Naive thymus-derived CD4-positive, alpha-beta T cell (primary cell): ENCODE measurements around the gene ZNF827. TPM values are rescaled to one million over a fixed set of nuclear protein-coding genes. Genes with fewer than 3 reads are reported as not detected.
A peak's percentile ranks its signal among the peaks of the same experiment; 100 is the strongest.

Experiments
- ATAC-seq: fragments of 150-1000 bp; cut with Tn5 transposase; 2 replicates; pipeline ENCODE4 v1.10.0; 2021; ENCODE audit warnings: mild to moderate bottlenecking, moderate library complexity
- CTCF ChIA-PET: fragments of 350-600 bp; sonication (Branson Sonifier 250); formaldehyde crosslinking; loops from one replicate; lab custom pipeline; 2021; ENCODE audit warnings: antibody characterized with exemption; lab: Charles Lee
- POLR2A ChIA-PET: fragments of 350-600 bp; sonication (Branson Sonifier 250); formaldehyde crosslinking; loops from one replicate; lab custom pipeline; 2021; ENCODE audit warnings: antibody characterized with exemption, inconsistent platforms; lab: Charles Lee
- DNase-seq, 9 donors: peaks; one replicate each; pipeline versions ENCODE4 v3.0.0 to v3.0.0-alpha.2; 2020 to 2022; ENCODE audit warnings: mixed read lengths in 1 of 9
- H3K27ac ChIP-seq: one replicate; pipeline ENCODE4 v1.7.0; 2013; ENCODE audit warnings: mild to moderate bottlenecking, low read depth, low read length, moderate library complexity
- H3K27me3 ChIP-seq, 2 donors: one replicate each; pipeline ENCODE4 v1.7.0; 2013; ENCODE audit warnings: low read length in 2 of 2, mild to moderate bottlenecking in 2 of 2, moderate library complexity in 2 of 2; ENCODE audit not compliant: control insufficient read depth in 2 of 2, insufficient read depth in 2 of 2
- H3K36me3 ChIP-seq, 3 experiments: 1 replicate in 2 of 3; 2 replicates in 1 of 3; pipeline ENCODE4 v1.7.0; 2013; ENCODE audit warnings: low read length in 3 of 3, mild to moderate bottlenecking in 3 of 3, moderate library complexity in 1 of 3; ENCODE audit not compliant: insufficient read depth in 3 of 3, control insufficient read depth in 2 of 3
- H3K4me1 ChIP-seq, 2 donors: one replicate each; pipeline ENCODE4 v1.7.0; 2013; ENCODE audit warnings: low read length in 2 of 2, mild to moderate bottlenecking in 2 of 2, moderate library complexity in 1 of 2; ENCODE audit not compliant: control insufficient read depth in 2 of 2, insufficient read depth in 2 of 2
- H3K4me3 ChIP-seq: 2 replicates; pipeline ENCODE4 v1.7.0; 2013; ENCODE audit warnings: mild to moderate bottlenecking, low read length
- H3K9me3 ChIP-seq, 3 experiments: 1 replicate in 2 of 3; 2 replicates in 1 of 3; pipeline ENCODE4 v1.7.0; 2013; ENCODE audit warnings: low read length in 3 of 3; ENCODE audit not compliant: control insufficient read depth in 2 of 3
- H3K27ac Mint-ChIP-seq, 9 donors: one replicate each; pipeline ENCODE4 v1.8.0; 2020 to 2022; ENCODE audit warnings: mixed read lengths in 9 of 9, mild to moderate bottlenecking in 8 of 9, moderate library complexity in 5 of 9, inconsistent platforms in 2 of 9
- H3K27me3 Mint-ChIP-seq, 5 donors: one replicate each; pipeline ENCODE4 v1.8.0; 2021 to 2022; ENCODE audit warnings: mixed read lengths in 5 of 5, mild to moderate bottlenecking in 1 of 5
- H3K36me3 Mint-ChIP-seq, 5 donors: one replicate each; pipeline ENCODE4 v1.8.0; 2020 to 2022; ENCODE audit warnings: mixed read lengths in 5 of 5, mild to moderate bottlenecking in 3 of 5, inconsistent platforms in 1 of 5
- H3K4me1 Mint-ChIP-seq, 7 donors: one replicate each; pipeline ENCODE4 v1.8.0; 2020 to 2022; ENCODE audit warnings: mixed read lengths in 7 of 7, mild to moderate bottlenecking in 3 of 7, inconsistent platforms in 1 of 7
- H3K4me3 Mint-ChIP-seq, 10 donors: one replicate each; pipeline ENCODE4 v1.8.0; 2020 to 2022; ENCODE audit warnings: mild to moderate bottlenecking in 10 of 10, mixed read lengths in 10 of 10, moderate library complexity in 6 of 10, inconsistent platforms in 2 of 10
- H3K9me3 Mint-ChIP-seq, 11 donors: one replicate each; pipeline ENCODE4 v1.8.0; 2020 to 2022; ENCODE audit warnings: mixed read lengths in 11 of 11, mild to moderate bottlenecking in 4 of 11, inconsistent platforms in 1 of 11, moderate library complexity in 1 of 11
- intact Hi-C, 2 donors: fragments of 100-400 bp; cut with micrococcal nuclease; formaldehyde crosslinking; loops; one replicate each; pipeline ENCODE4 v1.15.1; 2023
- polyA plus RNA-seq, 2 donors: library from polyadenylated mRNA; unstranded; fragments of 300-500 nt; fragmentation: Illumina TruSeq; gene quantifications; one replicate each; pipeline ENCODE4 v1.2.3, GENCODE V29; 2021
- total RNA-seq, 6 experiments: library from RNA in 5 of 6; stranded (reverse) in 5 of 6; gene quantifications; 1 replicate in 5 of 6; 2 replicates in 1 of 6; pipeline ENCODE4 v1.2.3 and lab custom pipeline; 2021 to 2026

The ZNF827 gene
- total and polyA plus RNA-seq, 7 experiments from 2014 or later, result 2.3 to 32.2 (median 21.7) TPM

GRCh38 chr4:145935253-145936141, 3.1 kb downstream of the ZNF827 start:
- Histone ChIP-seq H3K36me3 (peaks cover 0 to 15% (median 0%) of the 10 kb centered on the region in 3 experiments), H3K9me3 (no peaks in the 10 kb centered on the region), H3K27ac (peak overlapping the region; percentile 68), H3K4me3 (peak overlapping the region; percentile 77), H3K4me1 (peaks cover 0 to 13% of the 10 kb centered on the region in 2 donors), H3K27me3 (no peaks in the 10 kb centered on the region)
- H3K4me1 Mint-ChIP-seq, result peaks cover 27 to 53% (median 41%) of the 10 kb centered on the region in 7 donors
- H3K4me3 Mint-ChIP-seq, result peak overlapping the region; percentile 92 to 100 (median 95)
- ATAC-seq (no peak), DNase-seq (no peak)
- intact Hi-C loops, result loop anchor here (1.0 to 10.0 kb wide), 13 partner anchors 17 to 1763 kb away; partner anchors contain the start of genes ABCE1 (in 2 of the 2), ANAPC10 (in 2 of the 2), SLC10A7 (in 2 of the 2) and OTUD4 (in 1 of the 2)
- CTCF ChIA-PET, result interaction anchor here (0.7 kb wide), 1 partner anchor 18 kb away, joined by 3 read pairs; no protein-coding TSS in a partner anchor
- peaks cover 0 to 5% (median 3%) of the 10 kb centered on the region in 5 donors for H3K36me3 Mint-ChIP-seq
- peak overlapping the region; percentile 87 to 98 (median 93) for H3K27ac Mint-ChIP-seq
- peaks cover 0 to 5% (median 0%) of the 10 kb centered on the region in 11 donors for H3K9me3 Mint-ChIP-seq
- POLR2A ChIA-PET, result interaction anchor here (0.6 kb wide), 1 partner anchor 200 kb away, joined by 5 read pairs; no protein-coding TSS in a partner anchor
- H3K27me3 Mint-ChIP-seq, result peaks cover 0 to 8% (median 0%) of the 10 kb centered on the region in 5 donors

DNA sequence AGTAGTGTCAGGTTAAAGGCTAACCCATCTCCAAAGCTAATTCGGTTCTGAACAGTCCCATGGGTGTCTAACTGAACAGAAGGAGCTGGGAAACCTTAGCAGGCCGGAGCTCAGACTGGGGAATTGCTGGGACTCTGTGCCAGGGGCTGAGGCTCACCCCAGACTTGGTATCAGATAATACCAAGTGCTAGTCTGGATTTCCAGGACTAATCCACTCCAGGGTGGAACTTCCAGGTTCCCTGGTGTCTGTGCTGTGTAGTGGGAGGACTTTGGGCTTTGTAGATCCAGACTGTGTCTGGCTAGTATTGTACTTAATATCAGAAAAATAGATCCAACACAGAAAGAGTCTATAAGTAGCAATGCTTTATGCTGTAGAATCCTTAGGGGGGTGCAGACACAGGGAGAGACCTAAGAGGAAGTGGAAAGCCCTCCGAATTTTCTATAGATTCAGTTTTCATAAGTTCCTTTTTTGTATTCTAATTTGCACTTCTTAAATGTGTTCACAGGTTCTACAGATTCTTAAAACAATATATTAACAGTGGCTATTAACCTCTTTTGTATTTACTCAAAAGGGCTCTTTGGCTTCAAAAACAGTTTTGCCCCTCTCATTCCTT, 4.1 kb downstream of the ZNF827 start:
- intact Hi-C loops, result loop anchor here (5.0 to 10.0 kb wide), 7 partner anchors 37 to 1762 kb away; partner anchors contain the start of genes ABCE1 (in 2 of the 2), ANAPC10 (in 2 of the 2), PRMT9 (in 1 of the 2) and SLC10A7 (in 1 of the 2)
- peaks cover 0 to 5% (median 0%) of the 10 kb centered on the region in 11 donors for H3K9me3 Mint-ChIP-seq
- H3K27me3 ChIP-seq, result no peaks in the 10 kb centered on the region
- H3K4me3 Mint-ChIP-seq, result peak overlapping the region in 9 of 10 donors; percentile 19 to 100 (median 92)
- POLR2A ChIA-PET, result no interaction called here
- H3K4me1 Mint-ChIP-seq, result peaks cover 27 to 58% (median 47%) of the 10 kb centered on the region in 7 donors
- ATAC-seq (no peak), DNase-seq (no peak)
- CTCF ChIA-PET, result no interaction called here
- no peaks in the 10 kb centered on the region for H3K9me3 ChIP-seq
- peaks cover 0 to 13% of the 10 kb centered on the region in 2 donors for H3K4me1 ChIP-seq
- H3K4me3 ChIP-seq, result no peak overlapping the region
- H3K27me3 Mint-ChIP-seq, result peaks cover 0 to 6% (median 0%) of the 10 kb centered on the region in 5 donors
- H3K36me3 Mint-ChIP-seq, result peaks cover 0 to 5% (median 3%) of the 10 kb centered on the region in 5 donors
- no peak overlapping the region for H3K27ac ChIP-seq
- peak overlapping the region; percentile 6 to 97 (median 93) for H3K27ac Mint-ChIP-seq
- peaks cover 0 to 15% (median 0%) of the 10 kb centered on the region in 3 experiments for H3K36me3 ChIP-seq

DNA sequence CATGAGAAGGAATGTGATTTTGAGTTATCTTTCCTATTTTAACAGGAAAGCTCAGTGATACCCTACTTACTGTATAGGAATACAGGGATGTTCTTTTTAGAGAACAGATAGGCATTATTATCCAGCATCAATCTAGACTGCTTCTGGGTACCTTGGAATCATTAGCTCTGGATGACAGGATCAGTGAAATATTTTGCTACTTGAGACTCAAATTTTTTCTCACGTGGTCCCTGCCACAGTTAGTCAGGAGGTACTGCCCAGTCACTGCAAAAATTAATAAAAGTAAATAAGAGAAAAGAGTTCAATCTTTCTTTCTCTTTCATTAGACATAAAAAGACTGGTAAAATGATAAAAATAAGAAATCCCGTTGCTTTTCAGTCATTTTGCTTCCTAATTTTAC, 5.5 kb downstream of the ZNF827 start:
- Histone ChIP-seq H3K4me3 (no peak overlapping the region), H3K4me1 (peaks cover 0 to 13% of the 10 kb centered on the region in 2 donors), H3K27me3 (no peaks in the 10 kb centered on the region), H3K27ac (no peak overlapping the region), H3K36me3 (peaks cover 0 to 15% (median 0%) of the 10 kb centered on the region in 3 experiments), H3K9me3 (no peaks in the 10 kb centered on the region)
- ATAC-seq (no peak), DNase-seq (no peak)
- Mint-ChIP-seq H3K4me3 (no peak overlapping the region), H3K36me3 (peaks cover 0 to 7% (median 3%) of the 10 kb centered on the region in 5 donors), H3K27ac (no peak overlapping the region), H3K9me3 (peaks cover 0 to 2% (median 0%) of the 10 kb centered on the region in 11 donors), H3K4me1 (peaks cover 25 to 52% (median 35%) of the 10 kb centered on the region in 7 donors), H3K27me3 (peaks cover 0 to 2% (median 0%) of the 10 kb centered on the region in 5 donors)
- ChIA-PET POLR2A (no interaction called here), CTCF (interaction anchor here (0.6 to 1.5 kb wide), 3 partner anchors 27 to 773 kb away, joined by 3 to 4 read pairs (median 3); no protein-coding TSS in a partner anchor)
- intact Hi-C loops, result loop anchor here in 1 of 2 donors (10.0 kb wide), 1 partner anchor 592 kb away; the partner anchor contains the start of gene SLC10A7

- no peak overlapping the region for H3K27ac ChIP-seq
- peaks cover 0 to 13% of the 10 kb centered on the region in 2 donors for H3K4me1 ChIP-seq
These were observed 7.2 kb downstream of the ZNF827 start for GRCh38 chr4:145931403-145931802.

DNA sequence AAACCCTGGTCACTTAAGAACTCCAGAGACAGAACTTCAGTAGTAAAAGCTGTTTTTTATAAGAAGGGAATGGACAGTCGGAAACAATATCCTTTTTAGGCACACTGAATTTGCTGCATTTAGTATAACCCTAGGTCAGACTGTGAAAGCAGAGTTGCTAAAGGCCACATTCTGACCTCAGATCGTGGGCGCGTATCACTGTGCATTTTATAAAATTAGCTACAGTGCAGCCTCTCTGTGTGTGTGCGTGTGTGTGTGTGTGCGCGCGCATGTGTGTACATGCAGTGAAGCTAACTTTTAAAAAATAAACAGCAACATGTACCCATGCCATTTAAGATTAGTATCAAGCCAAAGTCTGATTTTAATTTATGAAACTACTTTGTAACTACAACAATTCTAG, 8.0 kb downstream of the ZNF827 start:
- Mint-ChIP-seq H3K4me3 (no peak overlapping the region), H3K4me1 (peaks cover 19 to 45% (median 27%) of the 10 kb centered on the region in 7 donors), H3K27me3 (no peaks in the 10 kb centered on the region), H3K36me3 (peaks cover 6 to 19% (median 11%) of the 10 kb centered on the region in 5 donors), H3K9me3 (peaks cover 0 to 9% (median 0%) of the 10 kb centered on the region in 11 donors), H3K27ac (peak overlapping the region in 3 of 9 donors; percentile 12 to 76 (median 57))
- ATAC-seq (peak; percentile 27), DNase-seq (no peak)
- CTCF ChIA-PET, result interaction anchor here (0.7 kb wide), 1 partner anchor 8 kb away, joined by 3 read pairs; no protein-coding TSS in a partner anchor
- H3K27ac ChIP-seq, result no peak overlapping the region
- H3K36me3 ChIP-seq, result no peaks in the 10 kb centered on the region
- POLR2A ChIA-PET, result no interaction called here
- intact Hi-C loops, result loop anchor here in 1 of 2 donors (10.0 kb wide), 1 partner anchor 594 kb away; the partner anchor contains the start of gene SLC10A7
- peaks cover 0 to 13% of the 10 kb centered on the region in 2 donors for H3K4me1 ChIP-seq
- no peaks in the 10 kb centered on the region for H3K27me3 ChIP-seq
- no peaks in the 10 kb centered on the region for H3K9me3 ChIP-seq
- no peak overlapping the region for H3K4me3 ChIP-seq

More at GRCh38 chr4:145931403-145931802, 7.2 kb downstream of the ZNF827 start:
- H3K36me3 ChIP-seq, result peaks cover 0 to 1% (median 0%) of the 10 kb centered on the region in 3 experiments
- peaks cover 0 to under 1% (median 0%) of the 10 kb centered on the region in 11 donors for H3K9me3 Mint-ChIP-seq
- ChIA-PET CTCF (interaction anchor here (0.7 kb wide), 1 partner anchor 9 kb away, joined by 3 read pairs; no protein-coding TSS in a partner anchor), POLR2A (no interaction called here)
- H3K27ac Mint-ChIP-seq, result peak overlapping the region in 2 of 9 donors; percentile 17 to 60
- H3K36me3 Mint-ChIP-seq, result peaks cover 0 to 12% (median 3%) of the 10 kb centered on the region in 5 donors
- intact Hi-C loops, result loop anchor here in 1 of 2 donors (10.0 kb wide), 1 partner anchor 593 kb away; the partner anchor contains the start of gene SLC10A7
- DNase-seq, result no peak
- H3K27me3 ChIP-seq, result no peaks in the 10 kb centered on the region
- peaks cover 25 to 52% (median 35%) of the 10 kb centered on the region in 7 donors for H3K4me1 Mint-ChIP-seq
- H3K27me3 Mint-ChIP-seq, result no peaks in the 10 kb centered on the region
- no peak overlapping the region for H3K4me3 ChIP-seq
- H3K9me3 ChIP-seq, result no peaks in the 10 kb centered on the region
- H3K4me3 Mint-ChIP-seq, result no peak overlapping the region
- ATAC-seq, result no peak
